Activated effector memory CD4-positive, alpha-beta T cell treated with anti-CD3 and anti-CD28 coated beads, Interleukin-2, amount 50 U/mL, for 16 hours (primary cell): ENCODE data around the gene DUSP18.
"Not testable (repeated sequence)": the region's sequence is repeated elsewhere in the genome, so short reads cannot be mapped to it uniquely, and the experiment has no call there.

Source experiments
- DNase-seq: peaks from one replicate; pipeline ENCODE4 v3.0.0-alpha.2; 2020

Gene DUSP18

DNA sequence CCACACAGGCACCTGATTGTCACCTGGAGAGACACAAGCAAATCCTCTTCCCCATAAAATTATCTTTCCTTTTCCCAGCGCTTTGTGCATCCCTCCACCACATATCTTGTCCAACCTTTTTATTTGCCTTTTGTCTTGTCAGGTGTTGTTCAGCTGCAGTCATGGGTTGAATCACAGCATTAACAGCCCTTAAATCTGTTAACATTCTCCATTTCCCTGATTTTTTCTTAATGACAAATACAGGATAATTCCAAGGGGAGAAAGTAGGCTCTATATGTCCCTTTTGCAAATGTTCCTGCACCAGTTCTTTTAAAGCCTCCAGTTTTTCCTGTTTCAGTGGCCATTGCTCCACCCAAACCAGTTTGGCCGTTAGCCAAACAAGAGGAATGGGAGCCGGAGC is 8.9 kb upstream of the DUSP18 start:
- not testable (repeated sequence) for DNase-seq

DNA sequence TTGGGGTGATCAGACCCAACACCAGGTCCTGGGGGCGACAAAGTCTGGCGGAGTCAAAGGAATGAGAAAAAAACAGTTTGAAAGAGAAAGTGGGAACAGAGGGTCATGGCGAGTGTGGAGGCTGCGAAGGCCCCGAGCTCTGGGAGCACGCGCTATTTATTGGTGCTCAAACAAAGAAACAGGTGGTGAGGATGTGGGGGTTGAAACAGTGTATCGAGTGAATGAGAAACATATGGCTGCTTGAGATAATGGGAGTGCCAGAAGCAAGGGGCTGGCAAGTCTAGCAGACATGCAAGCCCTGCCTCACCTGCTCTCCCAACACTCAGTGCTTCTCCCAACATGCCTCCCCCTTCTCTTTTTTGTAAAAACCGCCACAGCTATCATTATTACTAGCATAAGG is 7.8 kb upstream of the DUSP18 start:
- DNase-seq: no peak

DNA sequence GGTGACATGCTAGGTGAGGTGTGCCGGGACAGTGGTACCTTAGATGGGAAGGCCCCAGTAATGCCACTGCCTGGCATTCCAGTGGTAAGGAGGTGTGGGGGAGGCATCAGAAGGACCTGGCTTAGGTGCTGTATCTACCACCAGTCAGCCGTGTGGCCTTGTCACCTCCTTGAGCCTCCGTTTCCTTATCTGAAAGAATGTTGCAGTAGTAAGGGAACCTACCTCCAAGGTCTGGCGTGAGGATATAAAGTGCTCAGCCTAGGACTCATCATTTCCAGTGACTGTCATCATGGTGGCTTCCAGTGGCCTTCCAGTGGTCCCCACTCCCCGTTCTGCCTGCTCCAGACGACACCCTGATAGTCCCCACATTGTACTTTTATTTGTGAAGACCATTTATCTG is 6.8 kb upstream of the DUSP18 start:
- DNase-seq: no peak

DNA sequence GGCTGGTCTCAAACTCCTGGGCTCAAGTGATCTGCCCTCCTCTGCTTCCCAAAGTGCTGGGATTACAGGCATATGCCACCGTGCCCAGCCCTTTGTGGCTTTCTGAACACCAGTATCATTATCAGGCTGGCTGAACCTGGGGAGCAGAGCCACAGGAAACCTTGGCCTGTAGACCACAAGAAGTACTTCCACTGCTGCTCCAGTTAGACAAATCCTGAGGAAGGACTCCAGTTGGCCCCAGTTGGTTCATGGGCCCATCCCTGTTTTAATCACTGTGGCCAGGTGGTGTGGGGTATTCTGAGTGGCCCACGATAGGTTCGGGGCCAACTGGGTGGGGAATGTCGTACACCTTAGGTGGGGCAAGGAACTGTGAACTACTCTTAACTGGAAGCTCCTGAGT is 5.5 kb upstream of the DUSP18 start:
- DNase-seq: no peak

DNA sequence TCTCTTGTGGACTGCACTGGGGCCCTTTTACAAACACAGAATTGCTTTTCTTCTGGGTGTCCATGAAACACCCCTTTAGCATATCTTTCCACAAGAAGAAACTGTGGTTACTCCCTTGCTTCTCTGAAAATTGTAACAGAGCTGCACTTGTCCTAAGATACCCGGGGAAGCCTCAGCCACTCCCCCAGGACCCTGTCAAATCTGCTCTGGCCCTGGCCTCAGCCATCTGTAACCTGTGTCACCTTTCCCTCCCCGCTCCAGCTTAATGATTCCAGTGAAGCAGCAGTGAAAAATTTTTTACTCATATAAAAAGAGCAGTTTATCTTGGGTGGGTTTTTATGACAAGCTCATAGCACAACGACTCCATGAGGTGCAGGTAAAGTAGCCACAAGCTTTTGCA is 3.4 kb upstream of the DUSP18 start:
- DNase-seq: no peak

DNA sequence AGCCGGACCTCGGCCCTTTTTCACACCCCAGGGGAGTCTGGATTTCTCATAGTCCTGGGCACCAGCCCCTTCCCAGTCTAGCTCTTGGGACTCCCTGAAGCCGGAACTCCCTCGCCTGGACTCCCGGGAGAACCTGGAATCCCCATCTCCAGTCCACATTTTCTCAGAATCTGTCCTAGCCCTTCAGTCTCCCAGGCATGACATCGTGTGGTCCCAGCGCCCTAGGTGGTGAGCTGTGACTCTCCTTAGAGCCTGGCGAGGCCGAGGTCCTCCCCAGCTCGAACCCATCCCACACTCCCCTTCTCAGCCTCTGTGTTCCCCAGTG is 673 bp upstream of the DUSP18 start:
- no peak for DNase-seq

DNA sequence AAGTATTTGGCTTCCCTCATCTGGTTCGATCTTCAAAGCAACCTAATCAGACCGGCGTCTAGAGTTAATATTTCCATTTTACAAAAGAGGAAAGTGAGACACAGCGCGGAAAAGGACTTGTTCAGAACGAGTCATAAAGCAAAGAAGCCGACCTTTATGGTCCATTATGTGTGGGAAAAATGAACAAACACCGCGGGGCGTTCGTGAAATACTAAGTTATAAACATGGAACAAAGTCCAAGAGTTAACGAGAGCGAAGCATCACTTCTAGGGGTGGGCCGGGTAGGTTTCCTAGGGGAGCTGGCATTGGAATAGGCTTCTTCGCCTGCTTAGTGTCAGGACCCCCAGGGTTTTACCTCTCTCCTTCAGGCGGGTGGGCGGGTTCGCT is 575 bp downstream of the DUSP18 start:
- no peak for DNase-seq

DNA sequence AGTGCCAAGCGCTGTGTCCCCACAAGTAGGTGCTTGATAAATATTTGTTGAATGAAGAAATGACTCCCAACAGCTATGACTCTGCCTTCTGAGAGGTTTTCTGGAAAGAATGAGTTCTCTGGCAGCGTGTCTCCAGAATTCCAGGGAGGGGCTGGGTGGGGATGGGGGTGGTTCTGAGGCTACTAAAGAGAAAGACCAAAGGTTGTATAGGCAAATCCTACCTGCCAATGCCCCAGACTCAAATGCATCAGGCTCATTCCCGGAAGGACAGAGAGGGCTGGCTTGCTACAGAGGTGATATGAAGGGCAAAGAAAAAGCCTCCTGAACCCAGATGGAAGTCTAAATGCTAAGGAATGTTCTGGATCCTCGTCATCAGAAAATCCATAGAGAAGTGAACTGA is 1.9 kb downstream of the DUSP18 start:
- no peak for DNase-seq

DNA sequence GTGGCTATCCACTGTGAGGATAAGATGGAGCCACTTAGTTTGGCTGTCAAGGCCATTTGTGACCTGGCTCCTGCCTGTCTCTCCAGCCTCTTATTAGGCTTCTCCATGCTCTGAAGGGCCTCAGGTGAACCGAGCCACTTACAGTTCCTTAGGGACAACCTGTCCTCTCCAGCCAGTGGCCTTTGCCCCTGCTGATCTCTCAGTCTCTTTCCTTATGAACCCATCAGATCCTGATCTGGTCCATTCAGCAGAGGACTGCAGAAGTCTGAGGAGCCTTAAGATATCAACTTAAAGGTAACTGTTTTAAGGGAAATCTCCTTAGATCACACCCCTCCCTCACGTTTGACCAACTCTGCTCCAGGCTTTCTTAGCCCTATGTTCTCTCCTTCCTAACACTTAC is 2.4 kb downstream of the DUSP18 start:
- no peak for DNase-seq

DNA sequence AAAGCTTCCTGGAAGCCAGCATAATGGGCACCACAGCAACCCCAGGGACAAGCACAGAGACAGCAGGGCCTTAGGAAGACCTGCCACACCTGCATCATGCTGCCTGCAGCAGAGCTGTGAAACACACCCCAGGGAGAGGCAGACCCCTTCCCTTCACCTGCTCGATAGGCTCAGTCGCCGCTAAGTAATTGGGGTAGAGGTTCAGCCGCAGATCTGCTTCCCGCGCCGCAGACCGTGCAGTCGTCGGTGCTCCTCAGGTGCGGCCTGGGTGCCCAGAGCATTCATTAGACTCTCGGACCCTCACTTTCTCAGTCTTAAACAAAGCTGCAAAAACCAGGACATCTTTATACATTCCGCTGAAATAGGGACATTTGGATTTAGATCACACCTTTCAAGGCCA is 2.9 kb downstream of the DUSP18 start:
- DNase-seq: no peak

DNA sequence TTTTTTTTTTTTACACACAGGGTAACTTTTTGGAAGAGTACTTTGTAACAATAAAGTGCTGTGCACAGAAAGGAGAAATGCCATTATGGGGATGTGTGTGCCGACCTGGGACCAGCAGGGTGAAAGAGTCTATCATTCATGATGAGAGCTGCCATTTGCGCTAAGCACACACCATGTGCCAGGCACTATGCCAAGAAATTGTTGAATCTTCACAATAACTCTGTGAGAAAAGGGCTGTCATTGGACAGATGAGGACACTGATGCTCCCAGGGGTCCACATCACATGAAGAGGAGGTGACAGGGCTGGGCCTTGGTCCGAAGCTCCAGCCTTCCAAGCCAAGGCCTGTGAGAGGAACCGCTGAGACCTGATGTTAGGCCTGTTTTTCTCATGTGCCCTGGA is 5.6 kb downstream of the DUSP18 start:
- DNase-seq: no peak

DNA sequence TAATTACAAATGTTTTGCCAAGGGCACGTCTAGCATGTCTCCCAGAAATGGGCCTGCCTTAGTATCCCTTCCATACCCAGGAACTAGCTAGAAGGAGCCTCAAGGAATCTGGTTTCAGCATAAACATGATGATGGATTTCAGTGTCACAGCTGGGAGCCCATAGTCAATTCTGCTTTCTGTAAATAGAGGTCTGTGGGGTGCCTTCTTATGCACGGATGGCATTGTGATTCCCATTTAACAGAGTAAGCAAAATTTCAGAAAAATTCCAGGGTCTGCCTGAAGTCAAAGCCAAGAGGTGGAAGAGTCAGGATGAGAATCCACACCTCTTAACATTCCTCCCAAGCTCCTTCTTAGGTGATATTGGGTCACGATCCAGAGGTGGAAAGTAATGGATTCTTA is 12.1 kb downstream of the DUSP18 start:
- no peak for DNase-seq

DNA sequence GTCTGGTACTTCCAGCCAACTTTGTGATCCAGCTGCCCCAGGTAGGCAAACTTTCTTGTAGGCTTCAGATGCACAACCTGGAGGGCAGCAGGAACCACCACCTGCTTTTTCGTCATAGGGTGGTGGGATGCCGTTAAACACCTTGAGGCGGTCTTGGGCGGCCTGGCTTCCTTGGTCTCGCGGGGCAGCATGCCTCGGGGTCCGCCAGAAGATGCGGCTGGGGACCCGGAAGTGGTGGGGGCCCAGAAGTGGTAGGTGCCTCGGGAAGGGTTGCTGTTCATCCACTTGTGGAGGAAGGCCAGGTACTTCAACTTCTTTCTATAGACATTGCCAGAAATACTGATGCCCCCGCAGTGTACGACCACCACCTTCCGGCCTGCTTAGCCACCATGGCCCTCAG is 13.3 kb downstream of the DUSP18 start:
- DNase-seq: no peak

DNA sequence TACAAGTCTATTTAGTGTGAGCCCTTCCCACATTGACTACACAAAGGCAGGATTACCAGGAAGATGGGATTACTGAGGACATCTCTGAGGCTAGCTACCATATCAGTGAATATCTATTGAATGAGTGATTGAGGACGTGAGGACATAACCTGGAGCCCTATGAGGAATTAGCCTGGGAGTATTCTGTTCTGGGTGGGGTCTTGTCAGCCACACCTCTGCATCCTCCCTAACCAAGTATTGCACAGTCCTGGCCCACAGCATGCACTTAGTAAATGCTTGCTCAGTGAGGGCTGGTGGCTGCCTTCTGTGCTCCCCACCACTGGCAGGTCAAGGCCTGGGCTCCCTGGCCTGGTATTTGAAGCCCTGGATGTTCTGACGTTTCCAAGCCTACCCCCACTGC is 14.8 kb downstream of the DUSP18 start:
- DNase-seq: no peak

DNA sequence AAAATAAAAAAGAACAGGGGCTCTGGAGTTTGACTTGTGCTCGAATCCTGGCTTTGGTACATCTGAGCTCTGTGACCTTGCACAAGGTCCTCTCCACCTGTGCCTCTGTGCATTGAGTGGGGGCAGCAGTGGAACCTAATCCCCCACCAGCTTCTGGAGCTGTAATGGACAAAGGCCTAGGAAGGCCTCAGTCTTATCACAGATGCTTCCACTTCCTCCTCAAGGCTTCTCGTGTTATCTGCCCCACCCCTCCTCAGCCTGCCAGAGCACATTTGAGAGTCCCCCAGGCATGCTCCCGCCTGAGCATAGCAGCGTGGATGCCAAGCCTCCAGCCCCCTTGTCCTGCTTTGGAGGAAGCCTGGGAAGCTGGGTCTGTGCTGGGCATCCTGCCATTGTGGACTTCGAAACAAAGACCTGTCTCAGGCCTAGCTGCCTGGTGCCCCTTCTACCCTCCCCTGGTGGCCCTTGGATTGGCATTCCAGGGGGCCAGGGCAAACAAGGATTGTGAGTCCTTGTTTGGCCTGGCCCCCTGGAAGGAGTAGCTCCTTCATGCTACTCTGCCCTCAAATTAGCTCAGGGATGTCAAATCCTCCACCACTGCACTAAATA is 17.1 kb downstream of the DUSP18 start:
- no peak for DNase-seq

DNA sequence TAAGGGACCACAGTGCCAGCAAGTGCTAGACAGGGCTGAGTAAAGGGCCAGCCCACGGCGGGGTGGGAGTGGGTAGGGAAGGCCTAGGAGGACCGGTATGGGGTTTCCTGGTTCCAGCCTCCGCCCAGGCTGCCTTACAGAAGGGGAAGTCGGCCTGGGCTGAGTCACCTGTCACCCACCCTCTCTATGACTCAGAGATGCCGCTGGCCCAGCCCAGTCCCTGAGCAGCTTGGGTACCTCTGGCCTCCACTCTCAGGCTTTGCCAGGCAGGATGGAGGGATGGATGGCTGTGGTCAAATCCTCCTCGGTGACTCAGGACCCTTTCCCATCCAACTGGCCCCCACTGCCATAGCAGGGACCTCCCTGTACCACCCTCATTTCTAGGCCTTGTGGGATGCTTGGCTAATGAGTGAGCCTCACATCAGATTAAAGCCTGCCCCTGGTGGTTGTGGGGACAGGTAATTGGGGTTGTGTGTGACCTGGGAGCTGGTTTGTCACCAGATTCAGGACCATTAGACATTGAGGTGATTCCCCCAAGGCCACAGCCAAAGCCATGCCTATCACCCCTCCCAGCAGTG is 18.2 kb downstream of the DUSP18 start:
- DNase-seq: peak; percentile 95

DNA sequence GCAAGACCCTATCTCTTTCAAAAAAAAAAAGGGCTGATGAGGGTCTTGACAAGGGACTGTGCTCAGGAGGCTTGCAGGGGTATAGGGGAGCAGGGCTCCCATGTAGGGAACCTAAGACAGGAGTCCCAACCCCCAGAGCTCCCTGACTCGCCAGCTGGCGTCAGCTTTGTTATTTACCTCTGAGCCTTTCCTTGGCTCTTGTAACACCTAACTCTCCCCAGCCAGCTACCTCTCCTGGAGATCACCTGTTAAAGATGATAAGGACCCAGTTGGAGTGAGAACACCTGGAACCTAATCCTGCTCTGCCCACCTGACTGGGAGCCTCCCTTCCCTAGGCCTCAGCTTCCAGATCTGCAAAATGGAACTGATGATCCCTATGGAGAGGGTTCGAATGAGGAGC is 18.9 kb downstream of the DUSP18 start:
- DNase-seq: no peak

DNA sequence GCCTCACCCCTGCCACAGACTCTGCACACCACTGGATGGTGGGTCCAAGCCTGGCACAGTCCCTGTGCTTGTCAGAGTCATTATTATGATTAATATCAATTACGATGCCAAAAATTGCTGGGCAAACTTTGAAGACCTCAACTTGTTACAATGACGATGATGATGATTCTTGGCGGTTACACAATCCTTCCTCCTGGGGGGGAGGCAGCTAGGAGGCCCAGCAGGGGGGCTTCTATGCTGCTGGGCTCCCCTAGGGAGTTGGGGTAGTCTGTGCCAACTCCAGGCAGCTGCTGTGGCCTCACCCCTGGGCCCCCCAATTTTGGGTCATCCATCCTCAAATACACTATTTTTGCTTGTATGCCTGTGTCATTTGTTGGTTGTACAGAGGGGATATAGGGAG is 20.1 kb downstream of the DUSP18 start:
- no peak for DNase-seq

DNA sequence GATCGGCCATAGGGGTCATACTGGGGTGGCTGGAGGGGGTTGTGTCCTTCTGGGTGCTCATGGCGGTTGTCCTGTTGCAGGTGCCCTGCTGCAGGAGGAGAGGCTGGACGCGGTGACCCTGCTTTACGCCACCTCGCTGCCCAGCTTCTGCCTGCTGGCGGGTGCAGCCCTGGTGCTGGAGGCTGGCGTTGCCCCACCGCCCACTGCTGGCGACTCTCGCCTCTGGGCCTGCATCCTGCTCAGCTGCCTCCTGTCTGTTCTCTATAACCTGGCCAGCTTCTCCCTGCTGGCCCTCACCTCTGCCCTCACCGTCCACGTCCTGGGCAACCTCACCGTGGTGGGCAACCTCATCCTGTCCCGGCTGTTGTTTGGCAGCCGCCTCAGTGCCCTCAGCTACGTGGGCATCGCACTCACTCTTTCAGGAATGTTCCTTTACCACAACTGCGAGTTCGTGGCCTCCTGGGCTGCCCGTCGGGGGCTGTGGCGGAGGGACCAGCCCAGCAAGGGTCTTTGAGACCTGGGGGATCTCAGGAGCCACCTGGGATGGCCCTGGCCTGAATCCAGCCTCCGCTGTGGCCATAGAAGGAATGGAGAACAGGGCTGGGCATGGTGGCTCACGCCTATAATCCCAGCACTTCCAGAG is 21.0 kb downstream of the DUSP18 start:
- DNase-seq: no peak

DNA sequence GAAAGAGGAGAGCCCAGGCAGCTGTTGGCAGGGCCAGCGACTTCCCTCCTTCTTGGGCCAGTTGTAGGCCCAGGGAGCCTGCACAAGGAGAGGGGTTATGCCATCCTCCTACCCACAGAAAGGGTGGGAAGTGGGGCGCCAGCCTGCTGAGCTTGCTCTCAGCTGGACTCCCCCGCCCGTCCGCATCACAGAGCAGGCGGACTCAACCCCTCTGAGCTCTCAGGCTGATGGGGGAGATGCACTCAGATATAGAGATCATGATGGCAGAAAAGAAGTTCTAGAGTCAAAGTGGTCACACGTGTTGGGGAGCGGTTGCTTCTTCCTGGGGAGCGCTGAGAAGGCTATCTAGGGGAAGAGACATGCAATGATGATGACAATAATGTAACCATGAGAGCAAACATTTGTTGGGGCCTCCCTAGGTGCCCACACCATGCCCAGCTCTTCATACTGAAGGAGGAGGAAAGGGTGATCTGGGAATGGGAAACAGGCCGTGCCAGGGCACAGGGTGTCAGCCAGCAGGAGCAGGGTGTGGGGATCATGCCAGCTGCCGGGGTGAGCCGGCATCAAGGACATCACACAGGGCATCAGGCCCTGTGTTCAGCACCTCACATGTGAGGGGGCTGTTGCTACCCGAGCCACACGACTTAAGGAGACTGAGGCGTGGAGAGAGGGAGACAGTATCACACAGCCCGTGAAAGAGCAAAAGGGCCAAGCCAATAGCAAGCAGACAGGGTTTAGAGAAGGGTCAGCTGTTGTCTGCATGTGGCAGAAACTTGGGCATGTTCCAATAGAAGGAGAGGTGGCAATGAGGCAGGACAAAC is 24.4 kb downstream of the DUSP18 start:
- DNase-seq: no peak

DNA sequence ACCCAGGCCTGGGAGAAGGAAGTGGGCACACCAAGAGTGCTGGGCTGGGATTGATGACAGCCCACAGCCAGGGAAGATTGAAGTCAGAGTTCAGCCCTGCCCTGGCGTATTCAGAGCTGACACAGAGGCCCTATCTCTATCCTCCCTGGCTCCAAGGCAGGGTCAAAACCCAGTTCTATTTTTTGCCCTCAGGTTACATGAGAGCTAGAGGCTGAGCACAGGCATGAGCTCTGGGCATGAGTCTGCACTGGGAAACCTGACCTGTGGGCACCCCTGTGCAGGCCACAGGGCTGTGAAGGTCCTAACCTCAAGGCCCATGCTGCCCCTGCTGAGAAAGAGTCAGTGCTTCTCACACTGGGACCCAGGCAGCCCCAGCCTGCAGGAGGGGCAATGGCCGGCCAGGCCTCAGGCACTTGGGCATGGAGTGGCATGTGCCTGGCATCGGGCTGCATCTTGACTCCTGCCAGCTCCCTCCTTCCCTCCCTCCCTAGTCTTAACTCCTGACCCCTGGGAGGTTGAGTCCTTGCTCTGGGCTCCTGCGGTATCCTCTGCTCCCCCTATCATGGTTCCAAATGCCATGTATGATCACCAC is 26.7 kb downstream of the DUSP18 start:
- no peak for DNase-seq

DNA sequence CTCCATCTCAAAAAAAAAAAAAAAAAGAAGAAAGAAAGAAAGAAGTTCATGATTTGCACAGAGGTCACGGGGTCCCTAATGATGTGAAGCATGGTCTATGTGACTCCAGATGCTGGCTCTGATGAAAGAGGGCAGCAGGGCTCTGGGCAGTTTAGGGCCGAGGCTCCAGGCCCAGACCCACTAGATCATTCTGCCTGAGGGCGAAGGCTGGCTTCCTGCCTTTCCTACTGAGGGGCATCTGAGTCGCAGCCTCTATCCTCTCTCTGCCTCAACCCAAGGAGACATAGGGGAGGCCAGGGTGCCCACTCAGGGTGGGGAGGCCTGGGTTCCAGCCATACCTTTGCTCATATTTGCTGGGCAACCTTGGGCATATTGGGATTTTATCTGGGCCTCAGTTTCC is 27.3 kb downstream of the DUSP18 start:
- no peak for DNase-seq

DNA sequence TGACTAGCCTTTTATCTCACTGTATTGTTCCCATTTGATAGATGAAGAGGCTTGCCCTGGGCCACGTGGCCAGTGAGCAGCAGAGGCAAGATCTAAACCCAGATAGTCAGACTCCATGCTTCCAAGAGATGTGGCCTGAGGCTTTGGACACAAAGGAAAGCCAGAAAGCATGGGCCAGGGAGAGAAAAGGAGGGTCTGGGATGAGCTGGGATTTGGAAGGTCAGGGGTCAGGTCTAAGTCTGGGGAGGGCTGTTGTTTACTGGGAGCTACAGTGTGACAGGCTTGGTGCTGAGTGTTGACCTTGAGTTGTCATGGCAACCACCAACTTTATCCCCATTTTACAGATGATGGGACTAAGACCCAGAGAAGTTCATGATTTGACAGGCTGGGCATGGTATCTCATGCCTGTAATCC is 30.0 kb downstream of the DUSP18 start:
- DNase-seq: no peak
